ENCODE data around the gene RBM33.

RBM33 gene

GRCh38 chr7:155750255-155751125 lies 106.0 kb downstream of the RBM33 start:
- DNase-seq (ENCODE audit: low read depth in 2 of 2) = no peak

GRCh38 chr7:155751409-155751808 lies 106.9 kb downstream of the RBM33 start:
- no peak for DNase-seq (ENCODE audit: low read depth in 2 of 2)

- DNase-seq (ENCODE audit: low read depth in 2 of 2) = no peak
Observed at GRCh38 chr7:155752756-155753445, 108.4 kb downstream of the RBM33 start.

GRCh38 chr7:155753446-155753965 lies 109.0 kb downstream of the RBM33 start:
- no peak for DNase-seq (ENCODE audit: low read depth in 2 of 2)

- no peak for DNase-seq (ENCODE audit: low read depth in 2 of 2)
Observed at GRCh38 chr7:155754165-155754564, 109.7 kb downstream of the RBM33 start.

- DNase-seq (ENCODE audit: low read depth in 2 of 2) = no peak
Observed at GRCh38 chr7:155755026-155755425, 110.6 kb downstream of the RBM33 start.

GRCh38 chr7:155756322-155756721 lies 111.9 kb downstream of the RBM33 start:
- no peak for DNase-seq (ENCODE audit: low read depth in 2 of 2)

- DNase-seq (ENCODE audit: low read depth in 2 of 2) = no peak
Observed at GRCh38 chr7:155758348-155758747, 113.9 kb downstream of the RBM33 start.

- DNase-seq (ENCODE audit: low read depth in 2 of 2) = no peak
Observed at GRCh38 chr7:155759740-155760430, 115.4 kb downstream of the RBM33 start.

- no peak for DNase-seq (ENCODE audit: low read depth in 2 of 2)
Observed at GRCh38 chr7:155761162-155761561, 116.7 kb downstream of the RBM33 start.

- DNase-seq (ENCODE audit: low read depth in 2 of 2) = no peak
Observed at GRCh38 chr7:155762036-155762435, 117.6 kb downstream of the RBM33 start.

GRCh38 chr7:155762655-155763054 lies 118.2 kb downstream of the RBM33 start:
- DNase-seq (ENCODE audit: low read depth in 2 of 2) = no peak

GRCh38 chr7:155763122-155763521 lies 118.7 kb downstream of the RBM33 start:
- DNase-seq (ENCODE audit: low read depth in 2 of 2) = no peak

- peak in 1 of 2 experiments; percentile 32 for DNase-seq (ENCODE audit: low read depth in 2 of 2)
Observed at GRCh38 chr7:155763691-155764437, 119.4 kb downstream of the RBM33 start.

GRCh38 chr7:155764438-155764793 lies 120.0 kb downstream of the RBM33 start:
- peak; percentile 19 to 45 for DNase-seq (ENCODE audit: low read depth in 2 of 2)

GRCh38 chr7:155765458-155765857 lies 121.0 kb downstream of the RBM33 start:
- DNase-seq (ENCODE audit: low read depth in 2 of 2) = no peak

GRCh38 chr7:155766386-155766785 lies 121.9 kb downstream of the RBM33 start:
- DNase-seq (ENCODE audit: low read depth in 2 of 2) = no peak

- DNase-seq (ENCODE audit: low read depth in 2 of 2) = no peak
Observed at GRCh38 chr7:155766966-155767916, 122.8 kb downstream of the RBM33 start.

- no peak for DNase-seq (ENCODE audit: low read depth in 2 of 2)
Observed at GRCh38 chr7:155769701-155770100, 125.2 kb downstream of the RBM33 start.

- no peak for DNase-seq (ENCODE audit: low read depth in 2 of 2)
Observed at GRCh38 chr7:155770241-155770640, 125.8 kb downstream of the RBM33 start.
